PC-9 (cell line): Measurements from ENCODE around the gene FGF11.

Experiments used
- EZH2 ChIP-seq: fragments of 200-600 bp; sonication (generic); IDR thresholded peaks from 2 replicates; pipeline ENCODE4 v1.8.0; 2017; ENCODE audit warnings: antibody characterized with exemption, low read depth
- TF ChIP-seq, protein P1 (sequence below): fragments of 200-600 bp; sonication (generic); conservative IDR thresholded peaks from 2 replicates; pipeline ENCODE4 v1.6.1; 2017; ENCODE audit warnings: mixed run types, antibody characterized with exemption, mild to moderate bottlenecking, moderate library complexity

DNA sequence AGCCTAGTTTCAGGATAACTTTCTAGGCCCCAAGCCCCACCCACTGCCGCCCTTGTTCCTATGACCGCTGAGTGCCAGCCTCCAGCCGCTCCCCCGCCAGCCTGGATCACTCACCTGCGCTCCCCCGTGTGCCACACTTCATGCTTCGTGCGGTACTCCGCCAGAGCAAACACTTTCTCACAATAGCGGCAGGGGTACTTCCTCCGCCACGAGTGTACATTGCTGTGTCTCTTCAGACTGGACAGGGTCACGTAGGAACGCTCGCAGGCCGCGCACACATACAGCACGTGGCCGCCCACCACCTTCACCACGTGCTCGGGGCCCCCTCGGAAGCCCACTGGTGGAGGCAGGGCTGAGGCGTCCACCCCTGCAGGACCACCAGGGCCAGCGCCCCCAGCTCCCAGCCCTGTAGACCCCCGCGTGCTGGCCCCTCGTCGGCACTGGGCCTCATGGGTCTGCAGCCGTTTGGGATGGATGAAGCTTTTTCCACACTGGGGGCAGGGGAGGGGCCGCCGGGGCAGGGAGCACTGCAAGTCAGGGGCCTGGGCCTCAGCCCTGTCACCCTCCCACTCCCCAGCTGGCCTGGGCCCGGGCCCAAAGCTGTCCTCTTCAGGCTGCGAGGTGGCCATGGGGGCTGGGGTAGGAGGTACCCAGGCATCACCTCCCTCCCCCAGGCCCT lies 26.4 kb downstream of the FGF11 start:
- TF ChIP-seq, protein P1, sequence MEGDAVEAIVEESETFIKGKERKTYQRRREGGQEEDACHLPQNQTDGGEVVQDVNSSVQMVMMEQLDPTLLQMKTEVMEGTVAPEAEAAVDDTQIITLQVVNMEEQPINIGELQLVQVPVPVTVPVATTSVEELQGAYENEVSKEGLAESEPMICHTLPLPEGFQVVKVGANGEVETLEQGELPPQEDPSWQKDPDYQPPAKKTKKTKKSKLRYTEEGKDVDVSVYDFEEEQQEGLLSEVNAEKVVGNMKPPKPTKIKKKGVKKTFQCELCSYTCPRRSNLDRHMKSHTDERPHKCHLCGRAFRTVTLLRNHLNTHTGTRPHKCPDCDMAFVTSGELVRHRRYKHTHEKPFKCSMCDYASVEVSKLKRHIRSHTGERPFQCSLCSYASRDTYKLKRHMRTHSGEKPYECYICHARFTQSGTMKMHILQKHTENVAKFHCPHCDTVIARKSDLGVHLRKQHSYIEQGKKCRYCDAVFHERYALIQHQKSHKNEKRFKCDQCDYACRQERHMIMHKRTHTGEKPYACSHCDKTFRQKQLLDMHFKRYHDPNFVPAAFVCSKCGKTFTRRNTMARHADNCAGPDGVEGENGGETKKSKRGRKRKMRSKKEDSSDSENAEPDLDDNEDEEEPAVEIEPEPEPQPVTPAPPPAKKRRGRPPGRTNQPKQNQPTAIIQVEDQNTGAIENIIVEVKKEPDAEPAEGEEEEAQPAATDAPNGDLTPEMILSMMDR = no peak
- no peak for TF ChIP-seq EZH2
